Spleen (tissue), 11 donors: ENCODE data around the gene SV2A. TPM values are rescaled to one million over a fixed set of nuclear protein-coding genes. Genes with fewer than 3 reads are reported as not detected.

Experiments used
- DNase-seq: peaks from one replicate; pipeline ENCODE4 v3.0.0-alpha.2; 2020
- H3K27ac ChIP-seq, 8 donors: fragments of 200-600 bp; sonication (generic) in 7 of 8; 1 replicate in 4 of 8; 2 replicates in 4 of 8; pipeline versions ENCODE4 v1.5.0 to v1.8.0; 2016 to 2021; ENCODE audit warnings: inconsistent platforms in 4 of 8, mild to moderate bottlenecking in 4 of 8, moderate library complexity in 1 of 8
- H3K27me3 ChIP-seq, 7 donors: fragments of 200-600 bp; sonication (generic) in 6 of 7; replicated peaks in 1 of 7; 1 replicate in 4 of 7; 2 replicates in 3 of 7; pipeline versions ENCODE4 v1.5.0 to v1.8.0; 2016 to 2021; ENCODE audit warnings: inconsistent platforms in 3 of 7, mild to moderate bottlenecking in 1 of 7
- H3K36me3 ChIP-seq, 6 donors: fragments of 200-600 bp; sonication (generic) in 5 of 6; 1 replicate in 4 of 6; 2 replicates in 2 of 6; pipeline versions ENCODE4 v1.5.0 to v1.8.0; 2016 to 2021; ENCODE audit warnings: inconsistent platforms in 2 of 6
- H3K4me1 ChIP-seq, 6 donors: fragments of 200-600 bp; sonication (generic) in 5 of 6; 1 replicate in 3 of 6; 2 replicates in 3 of 6; pipeline versions ENCODE4 v1.5.0 to v1.8.0; 2016 to 2021; ENCODE audit warnings: inconsistent platforms in 3 of 6
- H3K4me3 ChIP-seq, 8 donors: fragments of 200-600 bp; sonication (generic) in 7 of 8; 1 replicate in 4 of 8; 2 replicates in 4 of 8; pipeline versions ENCODE4 v1.5.0 to v1.8.0; 2016 to 2021; ENCODE audit warnings: inconsistent platforms in 4 of 8, mild to moderate bottlenecking in 4 of 8, moderate library complexity in 2 of 8
- H3K9me3 ChIP-seq, 8 donors: fragments of 200-600 bp; sonication (generic) in 7 of 8; 1 replicate in 4 of 8; 2 replicates in 4 of 8; pipeline versions ENCODE4 v1.5.0 to v1.8.0; 2016 to 2021; ENCODE audit warnings: inconsistent platforms in 4 of 8
- CTCF ChIP-seq, 11 experiments: fragments of 200-600 bp in 7 of 11; fragments of 450-650 bp in 4 of 11; sonication (generic) in 4 of 11; IDR thresholded peaks in 8 of 11; conservative IDR thresholded peaks in 3 of 11; 1 replicate in 7 of 11; 2 replicates in 4 of 11; pipeline versions ENCODE4 v1.4.0 to v1.8.0; 2016 to 2021; ENCODE audit warnings: antibody characterized with exemption in 11 of 11, inconsistent platforms in 4 of 11, mild to moderate bottlenecking in 1 of 11
- POLR2A ChIP-seq, 3 donors: fragments of 450-650 bp; IDR thresholded peaks; one replicate each; pipeline ENCODE4 v1.5.1; 2017; ENCODE audit warnings: antibody characterized with exemption in 3 of 3, mild to moderate bottlenecking in 1 of 3
- POLR2AphosphoS5 ChIP-seq, 3 donors: sonication (generic); formaldehyde crosslinking; IDR thresholded peaks; one replicate each; pipeline ENCODE4 v1.5.1; 2017; ENCODE audit warnings: antibody characterized with exemption in 3 of 3
- WGBS, 5 donors: extraction: QIAGEN DNeasy Blood & Tissue Kit in 3 of 5; methylation state at CpG; one replicate each; pipeline versions ENCODE4 v1.1.5 to v1.1.7; 2013 to 2018; 5-methylcytosine and 5-hydroxymethylcytosine counted together
- intact Hi-C: fragments of 100-400 bp; cut with DNase I; formaldehyde crosslinking; loops from one replicate; pipeline ENCODE4 v1.15.0; 2023; ENCODE audit warnings: low total_unique reads
- polyA plus RNA-seq, 3 donors: library from polyadenylated mRNA; stranded (reverse); fragments of 200-250 nt; gene quantifications; one replicate each; pipeline ENCODE4 v1.2.1, GENCODE V29; 2013
- total RNA-seq, 7 donors: library from RNA; depleted of rRNA in 3 of 7; stranded (reverse); fragments of >200 nt in 3 of 7; fragmentation: NEBNext Ultra II Directional in 4 of 7; extraction: Animal tissue kit (Norgen Biotek cat#: 25700) in 4 of 7; gene quantifications; one replicate each; pipeline versions ENCODE4 v1.1.0 to v1.2.1, GENCODE V29; 2016 to 2021
- donor health status: healthy with polysubstance abuse.
- donor health status: DM: no; HTN: no; CAD: no; lungs with moderate emphysema.
- donor health status: DM: no; HTN: no; CAD: no.
- donor health status: Bipolar disorder and iron deficiency.
- donor health status: healthy.
- donor health status: DM: no; HTN: no; CAD: no.
- donor health status: DM: yes; HTN: yes; CAD: no.

Gene SV2A
- total and polyA plus RNA-seq, 10 donors: 0.43 to 3.7 (median 1.9) TPM

- no peak for TF ChIP-seq POLR2AphosphoS5 (IDR thresholded peaks at IDR 0.05)
- TF ChIP-seq POLR2A (IDR thresholded peaks at IDR 0.05): no peak
- TF ChIP-seq CTCF (IDR thresholded peaks at IDR 0.05 in 8 of 11, conservative IDR thresholded peaks at IDR 0.05 in 3 of 11): no peak
- Histone ChIP-seq H3K4me1 (peaks cover 0 to 49% (median 32%) of the 10 kb centered on the region in 6 donors), H3K27ac (peak overlapping the region in 1 of 8 donors; percentile 77)
These were observed 20.1 kb upstream of the SV2A start for GRCh38 chr1:149937759-149938158.

GRCh38 chr1:149936992-149937705 lies 19.5 kb upstream of the SV2A start:
- DNase-seq: no peak
- Histone ChIP-seq H3K36me3 (no peaks in the 10 kb centered on the region), H3K4me3 (peak overlapping the region in 5 of 8 donors; percentile 20 to 67 (median 33)), H3K27me3 (no peaks in the 10 kb centered on the region), H3K27ac (peak overlapping the region in 2 of 8 donors; percentile 5 to 77), H3K9me3 (no peaks in the 10 kb centered on the region), H3K4me1 (peaks cover 0 to 45% (median 29%) of the 10 kb centered on the region in 6 donors)
- TF ChIP-seq POLR2AphosphoS5 (IDR thresholded peaks at IDR 0.05) (no peak), POLR2A (IDR thresholded peaks at IDR 0.05) (no peak), CTCF (IDR thresholded peaks at IDR 0.05 in 8 of 11, conservative IDR thresholded peaks at IDR 0.05 in 3 of 11) (no peak)
- intact Hi-C loops: no loop called here
- WGBS, 5 donors: 49 to 68% (median 63%) methylated on average over 8 of the region's 8 CpGs

More at GRCh38 chr1:149937759-149938158, 20.1 kb upstream of the SV2A start:
- Histone ChIP-seq H3K36me3 (no peaks in the 10 kb centered on the region), H3K9me3 (no peaks in the 10 kb centered on the region), H3K4me3 (no peak overlapping the region), H3K27me3 (no peaks in the 10 kb centered on the region)
- DNase-seq: no peak
- intact Hi-C loops: no loop called here

- peak within 1 kb of the TSS; percentile 12 to 67 (median 30) for H3K4me3 ChIP-seq
- H3K36me3 ChIP-seq: no peaks in the 10 kb centered on the region
- no peaks in the 10 kb centered on the region for H3K9me3 ChIP-seq
- no peaks in the 10 kb centered on the region for H3K27me3 ChIP-seq
- DNase-seq: no peak
- peak within 1 kb of the TSS in 3 of 8 donors; percentile 5 to 77 (median 48) for H3K27ac ChIP-seq
- no peak for TF ChIP-seq CTCF (IDR thresholded peaks at IDR 0.05 in 8 of 11, conservative IDR thresholded peaks at IDR 0.05 in 3 of 11)
- no peak for TF ChIP-seq POLR2A (IDR thresholded peaks at IDR 0.05)
- no peak for TF ChIP-seq POLR2AphosphoS5 (IDR thresholded peaks at IDR 0.05)
- peaks cover 0 to 50% (median 26%) of the 10 kb centered on the region in 6 donors for H3K4me1 ChIP-seq
- intact Hi-C loops: no loop called here
- 43 to 71% (median 60%) methylated on average over 18 of the region's 18 CpGs for WGBS, 5 donors
These were observed 18.7 kb upstream of the SV2A start, which contains the start of gene MTMR11 for GRCh38 chr1:149936170-149936991. Gene MTMR11, minus strand, starts transcription at chr1:149936879. Its CDS starts 232 bp downstream, at chr1:149936647.

GRCh38 chr1:149934356-149934755 lies 16.7 kb upstream of the SV2A start:
- intact Hi-C loops: no loop called here
- Histone ChIP-seq H3K27me3 (no peaks in the 10 kb centered on the region), H3K27ac (no peak overlapping the region), H3K9me3 (no peaks in the 10 kb centered on the region), H3K36me3 (no peaks in the 10 kb centered on the region), H3K4me1 (peaks cover 0 to 59% (median 24%) of the 10 kb centered on the region in 6 donors), H3K4me3 (no peak overlapping the region)
- no peak for DNase-seq
- WGBS, 5 donors: 66 to 87% (median 80%) methylated on average over 2 of the region's 2 CpGs
- no peak for TF ChIP-seq POLR2A (IDR thresholded peaks at IDR 0.05)
- no peak for TF ChIP-seq CTCF (IDR thresholded peaks at IDR 0.05 in 8 of 11, conservative IDR thresholded peaks at IDR 0.05 in 3 of 11)
- no peak for TF ChIP-seq POLR2AphosphoS5 (IDR thresholded peaks at IDR 0.05)
